ENCODE results near the gene SCAMP4.

DNA sequence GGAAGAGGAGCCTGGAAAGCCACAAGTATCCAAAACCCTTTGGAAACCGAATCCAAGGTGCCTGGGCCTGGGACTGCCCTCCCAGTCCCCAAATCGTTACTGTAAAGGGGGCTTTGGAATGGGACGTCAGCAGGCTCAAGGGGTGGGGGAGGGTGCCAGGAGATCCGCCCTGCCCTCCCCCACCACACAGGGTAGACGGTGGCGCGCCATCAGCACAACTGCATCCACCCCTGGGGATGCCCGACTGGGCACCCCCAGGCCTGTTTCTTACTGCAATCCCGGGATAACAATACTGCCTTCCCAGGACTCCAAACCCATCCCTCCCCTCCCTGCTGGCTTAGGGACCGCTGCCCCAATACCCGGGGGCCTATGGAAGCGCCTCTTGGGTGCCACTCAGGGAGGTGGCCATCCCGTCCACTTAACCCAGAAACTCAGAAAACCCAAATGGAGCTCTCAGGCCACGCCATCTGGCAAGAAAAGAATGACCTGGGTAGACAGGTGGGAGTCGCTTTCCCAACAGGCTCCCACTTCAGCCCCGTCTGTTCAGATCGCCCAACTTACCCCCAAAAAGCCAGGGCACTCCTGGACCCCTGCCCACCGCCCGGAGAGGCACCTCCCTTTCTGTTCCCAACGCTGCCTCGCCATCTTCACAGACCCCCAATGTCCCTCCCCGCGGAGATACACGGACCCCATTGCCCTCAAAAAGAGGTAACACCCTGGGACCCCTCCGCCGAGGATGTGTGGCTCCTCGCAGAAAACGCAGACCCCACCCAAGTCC, 44.2 kb upstream of the SCAMP4 start:
- TF ChIP-seq, protein P1, sequence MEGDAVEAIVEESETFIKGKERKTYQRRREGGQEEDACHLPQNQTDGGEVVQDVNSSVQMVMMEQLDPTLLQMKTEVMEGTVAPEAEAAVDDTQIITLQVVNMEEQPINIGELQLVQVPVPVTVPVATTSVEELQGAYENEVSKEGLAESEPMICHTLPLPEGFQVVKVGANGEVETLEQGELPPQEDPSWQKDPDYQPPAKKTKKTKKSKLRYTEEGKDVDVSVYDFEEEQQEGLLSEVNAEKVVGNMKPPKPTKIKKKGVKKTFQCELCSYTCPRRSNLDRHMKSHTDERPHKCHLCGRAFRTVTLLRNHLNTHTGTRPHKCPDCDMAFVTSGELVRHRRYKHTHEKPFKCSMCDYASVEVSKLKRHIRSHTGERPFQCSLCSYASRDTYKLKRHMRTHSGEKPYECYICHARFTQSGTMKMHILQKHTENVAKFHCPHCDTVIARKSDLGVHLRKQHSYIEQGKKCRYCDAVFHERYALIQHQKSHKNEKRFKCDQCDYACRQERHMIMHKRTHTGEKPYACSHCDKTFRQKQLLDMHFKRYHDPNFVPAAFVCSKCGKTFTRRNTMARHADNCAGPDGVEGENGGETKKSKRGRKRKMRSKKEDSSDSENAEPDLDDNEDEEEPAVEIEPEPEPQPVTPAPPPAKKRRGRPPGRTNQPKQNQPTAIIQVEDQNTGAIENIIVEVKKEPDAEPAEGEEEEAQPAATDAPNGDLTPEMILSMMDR (conservative IDR thresholded peaks at IDR 0.05), result no peak
- TF ChIP-seq EZH2 (IDR thresholded peaks at IDR 0.05; ENCODE audit: low read depth), result no peak
